ENCODE data around the gene ABCA2.

ABCA2 gene

DNA sequence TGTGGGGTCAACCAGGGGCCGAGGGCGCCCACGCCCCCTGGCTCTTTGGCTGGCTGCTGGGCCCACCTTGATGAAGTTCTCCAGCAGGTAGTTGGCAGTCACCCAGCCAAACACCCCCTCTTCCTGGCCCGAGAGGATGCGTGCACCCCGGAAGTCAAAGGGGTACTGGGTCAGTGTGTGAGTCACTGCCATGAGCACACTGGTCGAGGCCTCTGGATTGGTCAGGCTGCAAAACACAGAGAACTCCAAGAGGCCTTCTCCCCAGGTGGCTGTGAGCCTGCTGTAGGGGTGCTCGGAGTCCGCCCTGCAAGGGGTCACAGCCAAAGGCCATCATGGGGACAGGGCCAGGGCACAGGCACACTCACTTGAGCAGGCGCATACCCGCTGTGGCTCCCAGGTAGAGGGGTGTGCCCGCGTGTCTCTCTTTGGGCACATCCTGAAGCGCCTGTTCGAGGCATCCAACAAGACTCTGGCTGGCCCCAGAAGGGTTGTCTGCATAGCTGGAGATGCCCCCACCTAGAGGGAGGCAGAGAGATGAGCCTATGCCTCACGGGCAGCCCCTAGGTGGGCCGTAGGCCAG is 23.2 kb upstream of the ABCA2 start:
- Histone ChIP-seq H3K79me2 (ENCODE audit: control insufficient read depth, insufficient read depth, low read length, unreplicated experiment) (no peaks in the 10 kb centered on the region), H3K36me3 (ENCODE audit: insufficient read depth, low read length) (no peaks in the 10 kb centered on the region), H3K4me3 (ENCODE audit: low read depth, low read length) (no peak overlapping the region), H3K4me1 (ENCODE audit: control insufficient read depth, insufficient read depth, low read length, unreplicated experiment) (peaks cover 10% of the 10 kb centered on the region), H2AFZ (ENCODE audit: low read length, unreplicated experiment) (no peak overlapping the region), H3K27me3 (ENCODE audit: insufficient read depth, low read length) (peaks cover 38% of the 10 kb centered on the region), H3K27ac (ENCODE audit: low read depth, low read length) (no peak overlapping the region)

DNA sequence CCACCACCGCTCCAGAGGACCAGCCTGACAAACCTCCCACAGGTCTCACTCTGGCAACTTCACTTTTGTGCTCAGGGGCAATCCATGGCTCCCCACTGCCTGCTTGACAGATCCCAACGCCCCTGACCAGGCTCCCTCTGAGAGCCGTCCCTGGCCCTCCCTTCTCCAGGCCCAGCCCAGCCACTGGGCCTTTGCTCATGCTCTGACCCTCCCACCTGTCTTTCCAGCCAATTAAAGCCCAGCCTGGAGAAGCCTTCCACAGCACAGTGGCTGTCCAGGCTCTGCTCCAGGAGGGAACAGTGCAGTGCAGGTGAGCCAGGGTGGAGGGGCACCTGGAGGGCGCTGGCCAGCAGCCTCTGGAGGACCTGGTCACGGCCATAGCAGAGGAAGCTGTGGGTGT is 22.5 kb upstream of the ABCA2 start:
- Histone ChIP-seq H3K4me1 (ENCODE audit: control insufficient read depth, insufficient read depth, low read length, unreplicated experiment) (peaks cover 6% of the 10 kb centered on the region), H3K27ac (ENCODE audit: low read depth, low read length) (no peak overlapping the region), H3K36me3 (ENCODE audit: insufficient read depth, low read length) (no peaks in the 10 kb centered on the region), H3K4me3 (ENCODE audit: low read depth, low read length) (no peak overlapping the region), H2AFZ (ENCODE audit: low read length, unreplicated experiment) (no peak overlapping the region), H3K79me2 (ENCODE audit: control insufficient read depth, insufficient read depth, low read length, unreplicated experiment) (no peaks in the 10 kb centered on the region), H3K27me3 (ENCODE audit: insufficient read depth, low read length) (peaks cover 38% of the 10 kb centered on the region)

DNA sequence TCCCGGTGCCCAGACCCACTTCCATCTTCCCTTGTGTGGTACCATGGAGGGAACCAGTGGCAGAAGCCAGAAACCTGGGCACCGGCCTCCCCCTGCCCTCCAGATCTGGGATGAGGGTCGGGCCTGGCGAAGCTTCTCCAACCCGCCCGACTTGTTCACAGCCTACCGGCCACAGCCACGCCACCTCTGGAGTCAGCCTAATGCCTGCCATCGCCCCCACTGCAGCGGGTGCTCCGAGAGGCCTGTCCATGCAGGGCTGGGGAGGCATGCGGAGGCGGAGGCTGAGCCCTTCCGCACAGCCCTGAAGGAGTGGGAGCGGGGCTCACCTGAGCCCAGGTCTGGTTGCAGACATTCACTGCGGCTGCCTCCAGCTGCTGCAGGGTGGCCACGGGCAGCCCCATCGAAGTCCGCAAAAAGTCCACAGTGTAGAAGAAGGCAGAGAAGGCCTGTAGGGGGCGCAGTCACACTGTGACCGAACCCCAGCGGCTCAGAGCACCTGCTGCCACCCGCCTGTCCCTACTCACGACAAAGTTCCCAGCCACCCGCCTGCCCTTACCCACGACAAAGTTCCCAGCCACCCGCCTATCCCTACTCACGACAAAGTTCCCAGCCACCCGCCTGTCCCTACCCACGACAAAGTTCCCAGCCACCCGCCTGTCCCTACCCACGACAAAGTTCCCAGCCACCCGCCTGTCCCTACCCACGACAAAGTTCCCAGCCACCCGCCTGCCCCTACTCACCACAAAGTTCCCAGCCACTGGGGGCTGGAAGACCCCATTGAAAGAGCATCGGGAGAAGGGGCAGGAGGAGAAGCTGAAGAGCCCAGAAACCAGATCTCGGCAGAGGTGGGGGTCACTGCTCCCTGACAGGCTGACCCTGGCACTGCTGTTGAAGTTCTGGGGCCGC is 21.8 kb upstream of the ABCA2 start:
- no peak overlapping the region for H2AFZ ChIP-seq (ENCODE audit: low read length, unreplicated experiment)
- peaks cover 3% of the 10 kb centered on the region for H3K79me2 ChIP-seq (ENCODE audit: control insufficient read depth, insufficient read depth, low read length, unreplicated experiment)
- H3K4me1 ChIP-seq (ENCODE audit: control insufficient read depth, insufficient read depth, low read length, unreplicated experiment), result no peaks in the 10 kb centered on the region
- H3K27me3 ChIP-seq (ENCODE audit: insufficient read depth, low read length), result peaks cover 38% of the 10 kb centered on the region
- no peaks in the 10 kb centered on the region for H3K36me3 ChIP-seq (ENCODE audit: insufficient read depth, low read length)
- H3K4me3 ChIP-seq (ENCODE audit: low read depth, low read length), result no peak overlapping the region
- H3K27ac ChIP-seq (ENCODE audit: low read depth, low read length), result no peak overlapping the region

DNA sequence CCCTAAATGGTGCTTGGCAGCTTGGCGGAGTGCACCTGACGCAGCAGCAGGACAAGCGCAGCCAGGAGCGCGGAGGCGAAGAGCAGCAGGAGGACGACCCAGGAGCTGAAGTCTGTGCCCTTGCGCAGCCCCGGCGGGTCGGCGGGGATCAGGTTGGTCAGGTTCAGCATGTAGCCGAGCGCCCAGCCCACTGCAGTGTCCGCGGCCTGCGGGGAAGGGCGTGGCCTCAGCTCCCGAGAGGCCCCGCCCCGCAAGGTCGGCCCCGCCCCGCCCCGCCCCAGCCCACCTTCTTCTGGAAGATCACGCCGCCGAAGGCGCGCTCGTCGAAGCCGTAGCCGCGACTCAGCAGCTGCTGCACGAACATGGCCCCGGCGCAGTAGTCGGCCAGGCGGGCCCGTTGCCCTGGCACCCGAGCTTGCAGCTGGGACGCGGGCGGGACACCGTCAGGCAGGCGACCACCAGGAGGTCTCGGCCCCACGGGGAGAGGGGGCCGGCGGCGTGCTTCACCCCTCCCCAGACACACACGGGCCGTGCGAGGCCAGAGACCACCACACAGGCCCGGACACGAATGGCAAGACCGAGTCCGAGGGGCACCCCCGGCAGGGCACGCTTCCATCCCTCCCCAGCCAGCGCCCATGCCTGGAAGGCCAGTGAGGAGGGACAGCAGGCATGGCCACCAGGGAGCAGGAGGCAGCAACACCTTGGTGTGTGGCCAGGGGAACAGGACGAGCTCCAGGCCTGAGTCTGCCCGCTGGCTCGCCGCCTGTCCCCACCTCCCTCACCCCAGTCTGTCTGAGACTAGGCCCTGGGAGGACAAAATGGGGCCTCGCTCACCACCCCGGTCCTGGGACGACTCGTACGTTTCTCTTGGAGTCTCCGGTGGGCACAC is 20.9 kb upstream of the ABCA2 start:
- Histone ChIP-seq H3K36me3 (ENCODE audit: insufficient read depth, low read length) (no peaks in the 10 kb centered on the region), H3K27ac (ENCODE audit: low read depth, low read length) (no peak overlapping the region), H3K79me2 (ENCODE audit: control insufficient read depth, insufficient read depth, low read length, unreplicated experiment) (peaks cover 12% of the 10 kb centered on the region), H2AFZ (ENCODE audit: low read length, unreplicated experiment) (no peak overlapping the region), H3K4me3 (ENCODE audit: low read depth, low read length) (no peak overlapping the region), H3K27me3 (ENCODE audit: insufficient read depth, low read length) (peaks cover 30% of the 10 kb centered on the region), H3K4me1 (ENCODE audit: control insufficient read depth, insufficient read depth, low read length, unreplicated experiment) (peaks cover 4% of the 10 kb centered on the region)

DNA sequence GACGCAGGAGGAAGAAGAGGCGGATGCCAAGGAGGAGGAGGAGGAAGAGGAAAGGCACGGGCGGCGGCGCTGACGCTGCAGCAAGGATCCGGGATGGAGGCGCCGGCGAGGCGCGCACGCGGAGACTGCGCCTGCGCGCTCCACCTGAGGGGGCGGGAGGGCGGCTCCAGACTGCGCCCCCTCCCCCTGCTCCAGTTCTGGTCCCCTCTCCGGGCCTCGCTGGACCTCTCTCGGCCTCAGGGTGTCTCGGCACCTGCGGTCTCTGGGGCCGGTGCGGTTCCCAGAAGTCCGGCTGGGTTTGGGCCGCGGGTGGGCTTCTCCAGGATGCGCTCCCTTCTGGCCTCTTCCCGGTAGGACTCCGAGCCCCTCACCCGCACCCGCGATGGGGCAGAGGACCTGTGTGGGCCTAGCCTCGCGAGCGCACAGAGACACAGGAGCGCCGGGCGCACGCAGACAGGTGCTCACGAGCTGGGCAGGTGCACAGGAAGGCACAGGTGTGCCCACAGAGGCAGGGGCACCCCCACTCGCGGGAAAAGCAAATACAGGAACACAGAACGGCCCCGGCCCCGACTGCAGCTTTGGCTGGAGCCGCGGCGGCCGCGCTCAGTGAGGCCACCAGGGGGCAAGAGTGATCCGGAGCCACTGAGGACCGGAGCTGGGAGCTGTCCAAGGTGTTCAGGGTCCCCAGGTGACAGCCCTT is 18.2 kb upstream of the ABCA2 start, which contains the start of gene NPDC1:
Gene NPDC1 (minus strand): TSS at position 90 of the 700 bp plus-strand sequence. CDS start 188 bp downstream, outside the sequence.
- peaks cover 11% of the 10 kb centered on the region; the same call in 1 of the 2 replicates for H3K27me3 ChIP-seq (ENCODE audit: insufficient read depth, low read length)
- no peak within 1 kb of the TSS for H3K27ac ChIP-seq (ENCODE audit: low read depth, low read length)
- H3K36me3 ChIP-seq (ENCODE audit: insufficient read depth, low read length), result no peaks in the 10 kb centered on the region
- peak within 1 kb of the TSS; percentile 91 for H3K4me3 ChIP-seq (ENCODE audit: low read depth, low read length)
- H3K79me2 ChIP-seq (ENCODE audit: control insufficient read depth, insufficient read depth, low read length, unreplicated experiment), result peaks cover 20% of the 10 kb centered on the region
- H2AFZ ChIP-seq (ENCODE audit: low read length, unreplicated experiment), result peak within 1 kb of the TSS; percentile 85
- H3K4me1 ChIP-seq (ENCODE audit: control insufficient read depth, insufficient read depth, low read length, unreplicated experiment), result peaks cover 4% of the 10 kb centered on the region

DNA sequence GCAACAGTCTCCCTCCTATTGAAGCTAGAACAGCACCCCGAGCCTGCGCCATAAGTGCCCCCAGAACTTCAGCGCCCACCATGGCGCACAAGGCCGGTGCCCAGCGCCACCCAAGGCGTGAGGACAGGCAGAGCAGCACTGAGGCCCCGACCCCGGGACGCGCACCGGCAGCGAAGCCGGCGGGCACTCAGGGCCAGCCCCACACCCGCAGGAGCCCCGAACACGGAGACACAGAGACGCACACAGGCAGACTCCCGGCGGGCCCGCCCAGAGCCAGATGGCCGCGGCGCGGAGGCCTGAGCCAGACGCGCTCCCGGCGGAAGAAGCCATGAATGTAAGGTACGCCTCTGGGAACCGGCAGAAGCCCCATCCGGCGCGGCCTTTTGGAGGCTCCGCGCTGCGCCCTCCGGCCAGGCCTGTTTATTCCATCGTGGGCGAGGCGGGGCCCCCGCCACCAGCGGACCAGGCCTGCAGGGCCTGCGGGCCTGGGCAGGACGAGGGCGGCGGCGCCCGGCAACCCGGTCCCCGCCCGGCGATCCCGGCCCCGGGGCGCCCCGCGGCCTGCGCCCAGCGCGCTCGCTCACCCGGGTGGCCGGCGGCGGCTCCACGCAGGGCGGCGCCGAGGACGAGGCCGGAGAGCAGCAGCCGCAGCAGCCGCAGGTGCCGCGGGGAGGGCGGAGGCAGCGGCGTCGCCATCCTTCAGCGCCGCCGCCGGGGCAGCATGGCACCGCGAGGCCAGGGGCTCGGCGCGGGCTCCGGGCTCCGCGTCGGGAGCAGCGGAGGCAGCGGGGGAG is 17.5 kb upstream of the ABCA2 start:
- peaks cover 20% of the 10 kb centered on the region for H3K79me2 ChIP-seq (ENCODE audit: control insufficient read depth, insufficient read depth, low read length, unreplicated experiment)
- peak overlapping the region; percentile 85 for H2AFZ ChIP-seq (ENCODE audit: low read length, unreplicated experiment)
- H3K36me3 ChIP-seq (ENCODE audit: insufficient read depth, low read length), result no peaks in the 10 kb centered on the region
- peak overlapping the region; percentile 91 for H3K4me3 ChIP-seq (ENCODE audit: low read depth, low read length)
- H3K27me3 ChIP-seq (ENCODE audit: insufficient read depth, low read length), result peaks cover 11% of the 10 kb centered on the region; the same call in 1 of the 2 replicates
- no peak overlapping the region for H3K27ac ChIP-seq (ENCODE audit: low read depth, low read length)
- H3K4me1 ChIP-seq (ENCODE audit: control insufficient read depth, insufficient read depth, low read length, unreplicated experiment), result peaks cover 4% of the 10 kb centered on the region

DNA sequence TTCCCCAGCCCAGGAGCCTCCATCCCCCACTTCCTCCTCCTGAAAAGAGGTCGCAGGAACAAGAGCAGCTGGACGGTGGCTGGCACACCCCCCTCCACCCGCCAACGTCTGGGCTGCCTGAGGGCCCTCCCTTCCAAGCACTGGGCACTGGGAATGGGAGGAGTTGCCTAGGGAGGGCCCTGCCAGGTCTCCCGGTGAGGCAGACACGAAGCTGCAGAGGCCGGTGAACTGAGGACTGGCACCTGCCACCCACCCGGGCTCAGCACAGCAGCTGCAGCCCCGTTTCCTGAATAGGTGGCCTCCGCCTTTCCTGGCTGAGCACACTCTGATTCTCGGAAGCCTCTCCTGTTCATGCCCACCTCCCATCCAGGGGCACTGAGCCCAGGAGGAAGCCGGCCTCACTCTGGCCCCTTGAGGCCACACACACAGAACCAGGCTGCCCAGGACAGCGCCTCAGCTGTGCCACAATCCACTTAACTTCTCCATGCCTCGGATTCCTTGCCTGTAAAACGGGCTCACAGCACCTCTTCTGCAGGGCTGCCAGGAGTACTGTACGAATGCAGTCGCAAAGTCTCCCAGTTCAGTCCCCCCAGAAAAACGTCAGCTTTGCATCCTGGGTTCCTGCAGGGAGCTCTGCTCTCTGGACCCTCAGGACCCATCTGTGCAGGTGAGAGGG is 16.6 kb upstream of the ABCA2 start:
- H3K27me3 ChIP-seq (ENCODE audit: insufficient read depth, low read length), result peaks cover 5% of the 10 kb centered on the region; the same call in 1 of the 2 replicates
- peak overlapping the region; percentile 91 for H3K4me3 ChIP-seq (ENCODE audit: low read depth, low read length)
- no peak overlapping the region for H3K27ac ChIP-seq (ENCODE audit: low read depth, low read length)
- peaks cover 4% of the 10 kb centered on the region for H3K4me1 ChIP-seq (ENCODE audit: control insufficient read depth, insufficient read depth, low read length, unreplicated experiment)
- no peak overlapping the region for H2AFZ ChIP-seq (ENCODE audit: low read length, unreplicated experiment)
- H3K79me2 ChIP-seq (ENCODE audit: control insufficient read depth, insufficient read depth, low read length, unreplicated experiment), result peaks cover 20% of the 10 kb centered on the region
- H3K36me3 ChIP-seq (ENCODE audit: insufficient read depth, low read length), result no peaks in the 10 kb centered on the region

DNA sequence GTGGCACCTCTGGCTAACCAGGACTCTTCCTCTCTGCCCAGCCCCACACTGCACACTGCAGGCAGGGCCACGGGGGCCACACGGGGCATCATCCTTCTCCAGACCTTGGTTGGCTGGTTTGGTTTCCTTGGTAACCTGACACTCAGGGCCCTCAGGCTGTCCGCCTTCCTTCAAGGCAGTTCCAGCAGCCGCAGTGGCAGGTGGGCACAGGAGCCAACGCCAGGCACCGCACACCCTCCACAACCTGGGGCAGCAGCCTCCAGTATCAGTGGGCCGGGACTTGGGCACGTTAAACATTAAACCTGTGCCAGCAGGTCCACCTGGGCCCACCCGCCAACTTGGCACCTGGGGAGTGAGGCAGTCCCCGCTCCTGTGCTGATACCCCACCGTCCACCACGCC is 16.0 kb upstream of the ABCA2 start:
- Histone ChIP-seq H3K4me1 (ENCODE audit: control insufficient read depth, insufficient read depth, low read length, unreplicated experiment) (peaks cover 4% of the 10 kb centered on the region), H3K36me3 (ENCODE audit: insufficient read depth, low read length) (no peaks in the 10 kb centered on the region), H3K27me3 (ENCODE audit: insufficient read depth, low read length) (no peaks in the 10 kb centered on the region), H3K79me2 (ENCODE audit: control insufficient read depth, insufficient read depth, low read length, unreplicated experiment) (peaks cover 20% of the 10 kb centered on the region), H2AFZ (ENCODE audit: low read length, unreplicated experiment) (no peak overlapping the region), H3K27ac (ENCODE audit: low read depth, low read length) (no peak overlapping the region), H3K4me3 (ENCODE audit: low read depth, low read length) (no peak overlapping the region; the same call in 1 of the 2 replicates)
